Measurements from ENCODE around the gene ADM2. TPM values are rescaled to one million over a fixed set of nuclear protein-coding genes. Genes with fewer than 3 reads are reported as not detected.

Gene ADM2
- total RNA-seq, 1 experiment from 2014 or later: 10.9 TPM

DNA sequence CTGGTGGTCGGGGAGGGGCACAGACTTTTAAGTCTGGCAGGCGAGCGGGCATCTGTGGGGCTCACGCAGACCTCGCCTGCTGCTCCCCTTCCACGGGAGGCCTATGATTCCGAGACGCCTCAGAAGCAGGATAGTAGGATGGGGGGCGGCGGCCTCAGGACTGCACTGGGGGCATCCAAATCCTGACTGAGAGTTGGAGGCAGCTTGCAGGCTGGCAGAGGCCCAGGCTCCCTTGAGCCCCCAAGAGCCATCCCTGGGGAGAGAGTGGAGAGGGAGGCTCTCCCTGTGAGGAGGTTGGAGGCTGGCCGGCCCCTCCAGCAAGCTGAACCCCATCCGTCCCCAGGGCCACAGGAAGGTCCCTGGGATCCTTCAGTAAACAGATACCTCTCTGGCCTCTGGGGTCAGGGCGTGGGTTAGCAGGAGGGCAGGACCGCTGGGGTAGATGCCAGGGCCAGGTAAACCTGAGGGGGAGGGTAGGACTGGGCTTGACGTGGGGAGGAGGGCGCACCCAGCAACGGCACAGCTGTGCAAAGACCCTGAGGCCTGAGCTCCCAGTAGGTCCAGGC is 39.8 kb upstream of the ADM2 start:
- DNase-seq (ENCODE audit: low spot score): no peak
- Mint-ChIP-seq H3K9me3 (no peaks in the 10 kb centered on the region), H3K36me3 (no peaks in the 10 kb centered on the region; the same call in 1 of the 2 replicates), H3K4me3 (no peak overlapping the region), H3K4me1 (no peaks in the 10 kb centered on the region), H3K27ac (no peak overlapping the region), H3K27me3 (ENCODE audit: low read depth) (no peaks in the 10 kb centered on the region)
- TF ChIP-seq ESRRA (CRISPR knock-in tag; IDR thresholded peaks at IDR 0.05; ENCODE audit: borderline replicate concordance): no peak
- TF ChIP-seq ZNF317 (CRISPR knock-in tag; IDR thresholded peaks at IDR 0.05; ENCODE audit: borderline replicate concordance, low read depth): no peak
- TF ChIP-seq NR1H2 (CRISPR knock-in tag; IDR thresholded peaks at IDR 0.05): no peak
- TF ChIP-seq GTF2I (CRISPR knock-in tag; conservative IDR thresholded peaks at IDR 0.05): no peak
- TF ChIP-seq, protein P1, sequence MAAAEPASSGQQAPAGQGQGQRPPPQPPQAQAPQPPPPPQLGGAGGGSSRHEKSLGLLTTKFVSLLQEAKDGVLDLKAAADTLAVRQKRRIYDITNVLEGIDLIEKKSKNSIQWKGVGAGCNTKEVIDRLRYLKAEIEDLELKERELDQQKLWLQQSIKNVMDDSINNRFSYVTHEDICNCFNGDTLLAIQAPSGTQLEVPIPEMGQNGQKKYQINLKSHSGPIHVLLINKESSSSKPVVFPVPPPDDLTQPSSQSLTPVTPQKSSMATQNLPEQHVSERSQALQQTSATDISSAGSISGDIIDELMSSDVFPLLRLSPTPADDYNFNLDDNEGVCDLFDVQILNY (CRISPR knock-in tag; IDR thresholded peaks at IDR 0.05): no peak
- TF ChIP-seq, protein P2, sequence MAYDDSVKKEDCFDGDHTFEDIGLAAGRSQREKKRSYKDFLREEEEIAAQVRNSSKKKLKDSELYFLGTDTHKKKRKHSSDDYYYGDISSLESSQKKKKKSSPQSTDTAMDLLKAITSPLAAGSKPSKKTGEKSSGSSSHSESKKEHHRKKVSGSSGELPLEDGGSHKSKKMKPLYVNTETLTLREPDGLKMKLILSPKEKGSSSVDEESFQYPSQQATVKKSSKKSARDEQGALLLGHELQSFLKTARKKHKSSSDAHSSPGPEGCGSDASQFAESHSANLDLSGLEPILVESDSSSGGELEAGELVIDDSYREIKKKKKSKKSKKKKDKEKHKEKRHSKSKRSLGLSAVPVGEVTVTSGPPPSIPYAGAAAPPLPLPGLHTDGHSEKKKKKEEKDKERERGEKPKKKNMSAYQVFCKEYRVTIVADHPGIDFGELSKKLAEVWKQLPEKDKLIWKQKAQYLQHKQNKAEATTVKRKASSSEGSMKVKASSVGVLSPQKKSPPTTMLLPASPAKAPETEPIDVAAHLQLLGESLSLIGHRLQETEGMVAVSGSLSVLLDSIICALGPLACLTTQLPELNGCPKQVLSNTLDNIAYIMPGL (CRISPR knock-in tag; IDR thresholded peaks at IDR 0.05): no peak
- TF ChIP-seq, protein P3, sequence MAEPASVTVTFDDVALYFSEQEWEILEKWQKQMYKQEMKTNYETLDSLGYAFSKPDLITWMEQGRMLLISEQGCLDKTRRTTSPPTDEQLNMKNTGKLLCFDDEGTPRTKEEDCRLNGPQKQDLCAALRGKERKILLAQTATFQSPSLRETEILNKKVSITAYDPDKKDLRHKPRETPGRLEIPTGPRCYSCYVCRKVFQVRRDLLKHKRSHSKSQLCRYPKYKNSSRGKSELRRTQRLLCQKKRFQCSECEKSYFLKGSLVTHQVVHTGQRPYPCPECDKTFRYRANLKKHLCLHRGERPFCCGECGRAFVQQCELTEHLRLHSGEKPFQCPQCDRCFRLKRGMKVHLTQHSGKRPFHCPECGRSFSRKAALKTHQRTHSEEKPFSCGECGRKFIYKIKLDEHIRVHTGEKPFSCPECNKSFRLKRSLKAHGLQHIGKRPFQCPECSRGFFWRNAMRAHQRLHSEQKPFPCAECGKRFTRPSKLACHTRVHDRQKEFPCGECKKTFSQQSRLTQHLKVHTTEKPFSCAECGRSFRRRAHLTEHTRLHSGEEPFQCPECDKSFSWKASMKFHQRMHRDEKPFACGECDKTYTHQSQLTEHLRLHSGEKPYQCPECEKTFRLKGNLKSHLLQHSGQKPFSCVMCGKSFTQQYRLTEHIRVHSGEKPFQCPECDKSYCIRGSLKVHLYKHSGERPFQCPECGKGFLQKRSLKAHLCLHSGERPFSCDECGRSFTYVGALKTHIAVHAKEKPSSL (CRISPR knock-in tag; conservative IDR thresholded peaks at IDR 0.05): no peak
- no peak for TF ChIP-seq ZNF396 (CRISPR knock-in tag; IDR thresholded peaks at IDR 0.05; ENCODE audit: borderline replicate concordance)
- TF ChIP-seq, protein P4, sequence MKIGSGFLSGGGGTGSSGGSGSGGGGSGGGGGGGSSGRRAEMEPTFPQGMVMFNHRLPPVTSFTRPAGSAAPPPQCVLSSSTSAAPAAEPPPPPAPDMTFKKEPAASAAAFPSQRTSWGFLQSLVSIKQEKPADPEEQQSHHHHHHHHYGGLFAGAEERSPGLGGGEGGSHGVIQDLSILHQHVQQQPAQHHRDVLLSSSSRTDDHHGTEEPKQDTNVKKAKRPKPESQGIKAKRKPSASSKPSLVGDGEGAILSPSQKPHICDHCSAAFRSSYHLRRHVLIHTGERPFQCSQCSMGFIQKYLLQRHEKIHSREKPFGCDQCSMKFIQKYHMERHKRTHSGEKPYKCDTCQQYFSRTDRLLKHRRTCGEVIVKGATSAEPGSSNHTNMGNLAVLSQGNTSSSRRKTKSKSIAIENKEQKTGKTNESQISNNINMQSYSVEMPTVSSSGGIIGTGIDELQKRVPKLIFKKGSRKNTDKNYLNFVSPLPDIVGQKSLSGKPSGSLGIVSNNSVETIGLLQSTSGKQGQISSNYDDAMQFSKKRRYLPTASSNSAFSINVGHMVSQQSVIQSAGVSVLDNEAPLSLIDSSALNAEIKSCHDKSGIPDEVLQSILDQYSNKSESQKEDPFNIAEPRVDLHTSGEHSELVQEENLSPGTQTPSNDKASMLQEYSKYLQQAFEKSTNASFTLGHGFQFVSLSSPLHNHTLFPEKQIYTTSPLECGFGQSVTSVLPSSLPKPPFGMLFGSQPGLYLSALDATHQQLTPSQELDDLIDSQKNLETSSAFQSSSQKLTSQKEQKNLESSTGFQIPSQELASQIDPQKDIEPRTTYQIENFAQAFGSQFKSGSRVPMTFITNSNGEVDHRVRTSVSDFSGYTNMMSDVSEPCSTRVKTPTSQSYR (CRISPR knock-in tag; IDR thresholded peaks at IDR 0.05): no peak
- no peak for TF ChIP-seq ZNF138 (CRISPR knock-in tag; conservative IDR thresholded peaks at IDR 0.05)
- TF ChIP-seq, protein P5, sequence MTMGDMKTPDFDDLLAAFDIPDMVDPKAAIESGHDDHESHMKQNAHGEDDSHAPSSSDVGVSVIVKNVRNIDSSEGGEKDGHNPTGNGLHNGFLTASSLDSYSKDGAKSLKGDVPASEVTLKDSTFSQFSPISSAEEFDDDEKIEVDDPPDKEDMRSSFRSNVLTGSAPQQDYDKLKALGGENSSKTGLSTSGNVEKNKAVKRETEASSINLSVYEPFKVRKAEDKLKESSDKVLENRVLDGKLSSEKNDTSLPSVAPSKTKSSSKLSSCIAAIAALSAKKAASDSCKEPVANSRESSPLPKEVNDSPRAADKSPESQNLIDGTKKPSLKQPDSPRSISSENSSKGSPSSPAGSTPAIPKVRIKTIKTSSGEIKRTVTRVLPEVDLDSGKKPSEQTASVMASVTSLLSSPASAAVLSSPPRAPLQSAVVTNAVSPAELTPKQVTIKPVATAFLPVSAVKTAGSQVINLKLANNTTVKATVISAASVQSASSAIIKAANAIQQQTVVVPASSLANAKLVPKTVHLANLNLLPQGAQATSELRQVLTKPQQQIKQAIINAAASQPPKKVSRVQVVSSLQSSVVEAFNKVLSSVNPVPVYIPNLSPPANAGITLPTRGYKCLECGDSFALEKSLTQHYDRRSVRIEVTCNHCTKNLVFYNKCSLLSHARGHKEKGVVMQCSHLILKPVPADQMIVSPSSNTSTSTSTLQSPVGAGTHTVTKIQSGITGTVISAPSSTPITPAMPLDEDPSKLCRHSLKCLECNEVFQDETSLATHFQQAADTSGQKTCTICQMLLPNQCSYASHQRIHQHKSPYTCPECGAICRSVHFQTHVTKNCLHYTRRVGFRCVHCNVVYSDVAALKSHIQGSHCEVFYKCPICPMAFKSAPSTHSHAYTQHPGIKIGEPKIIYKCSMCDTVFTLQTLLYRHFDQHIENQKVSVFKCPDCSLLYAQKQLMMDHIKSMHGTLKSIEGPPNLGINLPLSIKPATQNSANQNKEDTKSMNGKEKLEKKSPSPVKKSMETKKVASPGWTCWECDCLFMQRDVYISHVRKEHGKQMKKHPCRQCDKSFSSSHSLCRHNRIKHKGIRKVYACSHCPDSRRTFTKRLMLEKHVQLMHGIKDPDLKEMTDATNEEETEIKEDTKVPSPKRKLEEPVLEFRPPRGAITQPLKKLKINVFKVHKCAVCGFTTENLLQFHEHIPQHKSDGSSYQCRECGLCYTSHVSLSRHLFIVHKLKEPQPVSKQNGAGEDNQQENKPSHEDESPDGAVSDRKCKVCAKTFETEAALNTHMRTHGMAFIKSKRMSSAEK (CRISPR knock-in tag; IDR thresholded peaks at IDR 0.05; ENCODE audit: borderline replicate concordance): no peak
- no peak for TF ChIP-seq ETV6 (CRISPR knock-in tag; IDR thresholded peaks at IDR 0.05)
- no peak for TF ChIP-seq GABPB1 (CRISPR knock-in tag; IDR thresholded peaks at IDR 0.05)
- no peak for TF ChIP-seq KAT7 (CRISPR knock-in tag; IDR thresholded peaks at IDR 0.05; ENCODE audit: borderline replicate concordance)
- no peak for TF ChIP-seq NFE2L1 (CRISPR knock-in tag; IDR thresholded peaks at IDR 0.05)
- ChIA-PET CTCF (interaction anchor here (1.2 kb wide), 1 partner anchor 42 kb away, joined by 3 read pairs; no protein-coding TSS in a partner anchor), POLR2A (interaction anchor here (0.6 kb wide), 1 partner anchor 179 kb away, joined by 5 read pairs; no protein-coding TSS in a partner anchor)
- ATAC-seq: no peak
